ENCODE measurements around the gene G3BP2. TPM values are rescaled to one million over a fixed set of nuclear protein-coding genes. Genes with fewer than 3 reads are reported as not detected.
A peak's percentile ranks its signal among the peaks of the same experiment; 100 is the strongest.

Gene G3BP2
- total and polyA plus RNA-seq, 4 donors = 15.7 to 81.6 (median 55.1) TPM

DNA sequence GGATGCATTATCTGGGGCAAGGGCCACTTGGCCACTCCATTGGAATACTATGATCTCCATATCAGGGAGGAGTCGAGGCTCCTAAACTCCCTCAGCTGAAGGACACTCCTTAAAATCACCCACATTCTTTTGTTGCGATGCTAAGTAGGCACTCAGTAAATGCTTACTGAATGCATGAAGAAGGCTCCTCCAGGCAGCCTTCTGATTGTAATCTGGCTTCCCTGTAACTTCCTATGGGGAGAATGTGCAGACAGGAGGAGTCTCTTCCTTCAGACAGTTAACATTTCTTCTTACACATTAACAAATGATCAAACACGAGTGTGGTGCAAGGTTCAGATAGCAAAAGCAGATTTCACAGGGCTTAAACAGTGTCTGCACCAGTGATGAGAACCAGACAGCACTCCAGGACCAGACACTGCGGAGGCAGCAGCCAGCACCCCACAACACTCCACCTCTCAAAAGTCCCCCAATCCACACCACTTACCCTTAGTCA lies 29.8 kb upstream of the G3BP2 start:
- no peak for DNase-seq (ENCODE audit: low spot score)
- TF ChIP-seq SP1 (IDR thresholded peaks at IDR 0.05) (peak; percentile 77), HNF4G (IDR thresholded peaks at IDR 0.05) (peak; percentile 55), JUND (IDR thresholded peaks at IDR 0.05) (peak in 1 of 2 donors; percentile 35), HNF4A (conservative IDR thresholded peaks at IDR 0.05) (peak; percentile 83 to 84), TAF1 (conservative IDR thresholded peaks at IDR 0.05) (peak; percentile 96), NR2F2 (IDR thresholded peaks at IDR 0.05) (no peak), RAD21 (IDR thresholded peaks at IDR 0.05) (peak in 1 of 2 donors; percentile 33), GABPA (IDR thresholded peaks at IDR 0.05 in 1 of 2, conservative IDR thresholded peaks at IDR 0.05 in 1 of 2) (no peak), RXRA (IDR thresholded peaks at IDR 0.05) (peak; percentile 26 to 43), FOXA1 (IDR thresholded peaks at IDR 0.05) (no peak)
- TF ChIP-seq, protein P1, sequence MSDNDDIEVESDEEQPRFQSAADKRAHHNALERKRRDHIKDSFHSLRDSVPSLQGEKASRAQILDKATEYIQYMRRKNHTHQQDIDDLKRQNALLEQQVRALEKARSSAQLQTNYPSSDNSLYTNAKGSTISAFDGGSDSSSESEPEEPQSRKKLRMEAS (IDR thresholded peaks at IDR 0.05) = no peak
- TF ChIP-seq, protein P2, sequence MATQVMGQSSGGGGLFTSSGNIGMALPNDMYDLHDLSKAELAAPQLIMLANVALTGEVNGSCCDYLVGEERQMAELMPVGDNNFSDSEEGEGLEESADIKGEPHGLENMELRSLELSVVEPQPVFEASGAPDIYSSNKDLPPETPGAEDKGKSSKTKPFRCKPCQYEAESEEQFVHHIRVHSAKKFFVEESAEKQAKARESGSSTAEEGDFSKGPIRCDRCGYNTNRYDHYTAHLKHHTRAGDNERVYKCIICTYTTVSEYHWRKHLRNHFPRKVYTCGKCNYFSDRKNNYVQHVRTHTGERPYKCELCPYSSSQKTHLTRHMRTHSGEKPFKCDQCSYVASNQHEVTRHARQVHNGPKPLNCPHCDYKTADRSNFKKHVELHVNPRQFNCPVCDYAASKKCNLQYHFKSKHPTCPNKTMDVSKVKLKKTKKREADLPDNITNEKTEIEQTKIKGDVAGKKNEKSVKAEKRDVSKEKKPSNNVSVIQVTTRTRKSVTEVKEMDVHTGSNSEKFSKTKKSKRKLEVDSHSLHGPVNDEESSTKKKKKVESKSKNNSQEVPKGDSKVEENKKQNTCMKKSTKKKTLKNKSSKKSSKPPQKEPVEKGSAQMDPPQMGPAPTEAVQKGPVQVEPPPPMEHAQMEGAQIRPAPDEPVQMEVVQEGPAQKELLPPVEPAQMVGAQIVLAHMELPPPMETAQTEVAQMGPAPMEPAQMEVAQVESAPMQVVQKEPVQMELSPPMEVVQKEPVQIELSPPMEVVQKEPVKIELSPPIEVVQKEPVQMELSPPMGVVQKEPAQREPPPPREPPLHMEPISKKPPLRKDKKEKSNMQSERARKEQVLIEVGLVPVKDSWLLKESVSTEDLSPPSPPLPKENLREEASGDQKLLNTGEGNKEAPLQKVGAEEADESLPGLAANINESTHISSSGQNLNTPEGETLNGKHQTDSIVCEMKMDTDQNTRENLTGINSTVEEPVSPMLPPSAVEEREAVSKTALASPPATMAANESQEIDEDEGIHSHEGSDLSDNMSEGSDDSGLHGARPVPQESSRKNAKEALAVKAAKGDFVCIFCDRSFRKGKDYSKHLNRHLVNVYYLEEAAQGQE (IDR thresholded peaks at IDR 0.05) = peak; percentile 40
- 33% methylated on average over 4 of the region's 4 CpGs for WGBS
- H3K27me3 ChIP-seq (ENCODE audit: control insufficient read depth in 4 of 4, insufficient read depth in 4 of 4, low read length in 3 of 4) = no peaks in the 10 kb centered on the region
- no peak overlapping the region for H3K4me3 ChIP-seq (ENCODE audit: low read depth in 1 of 3, low read length in 3 of 3)
- H3K27ac ChIP-seq (ENCODE audit: low read depth in 1 of 2, low read length in 2 of 2) = peak overlapping the region in 1 of 2 donors; percentile 5
- no peaks in the 10 kb centered on the region for H3K36me3 ChIP-seq (ENCODE audit: control insufficient read depth in 4 of 4, insufficient read depth in 3 of 4, low read depth in 1 of 4, low read length in 3 of 4)
- H3K9me3 ChIP-seq (ENCODE audit: control insufficient read depth in 4 of 4, low read length in 3 of 4) = no peaks in the 10 kb centered on the region
- no peak overlapping the region for H3K9ac ChIP-seq (ENCODE audit: low read depth in 1 of 2, low read length in 2 of 2)
- peaks cover 4 to 18% (median 13%) of the 10 kb centered on the region in 4 donors for H3K4me1 ChIP-seq (ENCODE audit: control insufficient read depth in 4 of 4, insufficient read depth in 4 of 4, low read length in 3 of 4)

DNA sequence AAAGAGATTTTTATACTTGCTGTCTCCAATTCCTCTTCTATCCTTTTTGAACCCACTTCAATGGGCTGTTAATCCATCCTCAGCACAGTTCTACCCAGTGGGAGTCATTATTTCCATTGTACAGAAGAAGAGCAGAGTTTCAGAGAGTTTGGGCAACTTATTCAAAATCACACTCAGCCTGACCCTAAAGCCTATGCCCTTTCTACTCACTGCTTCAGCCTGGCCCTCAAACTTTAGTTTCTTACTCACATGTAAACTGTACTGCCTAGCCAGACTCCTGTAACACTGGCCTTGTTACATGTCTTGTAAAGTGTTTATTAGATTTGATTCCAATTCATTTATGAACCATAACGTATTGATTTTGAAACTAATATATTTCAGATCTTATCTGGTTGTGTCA lies 26.1 kb upstream of the G3BP2 start:
- Histone ChIP-seq H3K27me3 (ENCODE audit: control insufficient read depth in 4 of 4, insufficient read depth in 4 of 4, low read length in 3 of 4) (no peaks in the 10 kb centered on the region), H3K36me3 (ENCODE audit: control insufficient read depth in 4 of 4, insufficient read depth in 3 of 4, low read depth in 1 of 4, low read length in 3 of 4) (peaks cover 0 to 2% (median 0%) of the 10 kb centered on the region in 4 donors), H3K27ac (ENCODE audit: low read depth in 1 of 2, low read length in 2 of 2) (no peak overlapping the region), H3K9me3 (ENCODE audit: control insufficient read depth in 4 of 4, low read length in 3 of 4) (no peaks in the 10 kb centered on the region), H3K4me1 (ENCODE audit: control insufficient read depth in 4 of 4, insufficient read depth in 4 of 4, low read length in 3 of 4) (peaks cover 4 to 18% (median 13%) of the 10 kb centered on the region in 4 donors), H3K4me3 (ENCODE audit: low read depth in 1 of 3, low read length in 3 of 3) (no peak overlapping the region), H3K9ac (ENCODE audit: low read depth in 1 of 2, low read length in 2 of 2) (no peak overlapping the region)
- WGBS = 0% methylated on average over 1 of the region's 1 CpG
- TF ChIP-seq HNF4G (IDR thresholded peaks at IDR 0.05) (no peak), FOXA2 (IDR thresholded peaks at IDR 0.05) (no peak), YY1 (IDR thresholded peaks at IDR 0.05) (no peak), TAF1 (conservative IDR thresholded peaks at IDR 0.05) (no peak), SP1 (IDR thresholded peaks at IDR 0.05) (no peak), JUND (IDR thresholded peaks at IDR 0.05) (no peak), HNF4A (conservative IDR thresholded peaks at IDR 0.05) (no peak), NR2F2 (IDR thresholded peaks at IDR 0.05) (no peak), RAD21 (IDR thresholded peaks at IDR 0.05) (no peak), GABPA (IDR thresholded peaks at IDR 0.05 in 1 of 2, conservative IDR thresholded peaks at IDR 0.05 in 1 of 2) (no peak), FOXA1 (IDR thresholded peaks at IDR 0.05) (no peak), EGR1 (IDR thresholded peaks at IDR 0.05; ENCODE audit: low read depth in 2 of 2) (no peak)
- TF ChIP-seq, protein P3, sequence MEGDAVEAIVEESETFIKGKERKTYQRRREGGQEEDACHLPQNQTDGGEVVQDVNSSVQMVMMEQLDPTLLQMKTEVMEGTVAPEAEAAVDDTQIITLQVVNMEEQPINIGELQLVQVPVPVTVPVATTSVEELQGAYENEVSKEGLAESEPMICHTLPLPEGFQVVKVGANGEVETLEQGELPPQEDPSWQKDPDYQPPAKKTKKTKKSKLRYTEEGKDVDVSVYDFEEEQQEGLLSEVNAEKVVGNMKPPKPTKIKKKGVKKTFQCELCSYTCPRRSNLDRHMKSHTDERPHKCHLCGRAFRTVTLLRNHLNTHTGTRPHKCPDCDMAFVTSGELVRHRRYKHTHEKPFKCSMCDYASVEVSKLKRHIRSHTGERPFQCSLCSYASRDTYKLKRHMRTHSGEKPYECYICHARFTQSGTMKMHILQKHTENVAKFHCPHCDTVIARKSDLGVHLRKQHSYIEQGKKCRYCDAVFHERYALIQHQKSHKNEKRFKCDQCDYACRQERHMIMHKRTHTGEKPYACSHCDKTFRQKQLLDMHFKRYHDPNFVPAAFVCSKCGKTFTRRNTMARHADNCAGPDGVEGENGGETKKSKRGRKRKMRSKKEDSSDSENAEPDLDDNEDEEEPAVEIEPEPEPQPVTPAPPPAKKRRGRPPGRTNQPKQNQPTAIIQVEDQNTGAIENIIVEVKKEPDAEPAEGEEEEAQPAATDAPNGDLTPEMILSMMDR (IDR thresholded peaks at IDR 0.05; ENCODE audit: low read depth, low read length, missing input control) = no peak
- TF ChIP-seq, protein P4, sequence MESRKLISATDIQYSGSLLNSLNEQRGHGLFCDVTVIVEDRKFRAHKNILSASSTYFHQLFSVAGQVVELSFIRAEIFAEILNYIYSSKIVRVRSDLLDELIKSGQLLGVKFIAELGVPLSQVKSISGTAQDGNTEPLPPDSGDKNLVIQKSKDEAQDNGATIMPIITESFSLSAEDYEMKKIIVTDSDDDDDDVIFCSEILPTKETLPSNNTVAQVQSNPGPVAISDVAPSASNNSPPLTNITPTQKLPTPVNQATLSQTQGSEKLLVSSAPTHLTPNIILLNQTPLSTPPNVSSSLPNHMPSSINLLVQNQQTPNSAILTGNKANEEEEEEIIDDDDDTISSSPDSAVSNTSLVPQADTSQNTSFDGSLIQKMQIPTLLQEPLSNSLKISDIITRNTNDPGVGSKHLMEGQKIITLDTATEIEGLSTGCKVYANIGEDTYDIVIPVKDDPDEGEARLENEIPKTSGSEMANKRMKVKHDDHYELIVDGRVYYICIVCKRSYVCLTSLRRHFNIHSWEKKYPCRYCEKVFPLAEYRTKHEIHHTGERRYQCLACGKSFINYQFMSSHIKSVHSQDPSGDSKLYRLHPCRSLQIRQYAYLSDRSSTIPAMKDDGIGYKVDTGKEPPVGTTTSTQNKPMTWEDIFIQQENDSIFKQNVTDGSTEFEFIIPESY (IDR thresholded peaks at IDR 0.05) = no peak
- TF ChIP-seq, protein P2 (IDR thresholded peaks at IDR 0.05) = no peak
- TF ChIP-seq, protein P1 (IDR thresholded peaks at IDR 0.05) = no peak
- TF ChIP-seq, protein P5, sequence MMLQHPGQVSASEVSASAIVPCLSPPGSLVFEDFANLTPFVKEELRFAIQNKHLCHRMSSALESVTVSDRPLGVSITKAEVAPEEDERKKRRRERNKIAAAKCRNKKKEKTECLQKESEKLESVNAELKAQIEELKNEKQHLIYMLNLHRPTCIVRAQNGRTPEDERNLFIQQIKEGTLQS (IDR thresholded peaks at IDR 0.05) = no peak
- DNase-seq (ENCODE audit: low spot score) = no peak
